ENCODE results near the gene FAM53A.

FAM53A gene

DNA sequence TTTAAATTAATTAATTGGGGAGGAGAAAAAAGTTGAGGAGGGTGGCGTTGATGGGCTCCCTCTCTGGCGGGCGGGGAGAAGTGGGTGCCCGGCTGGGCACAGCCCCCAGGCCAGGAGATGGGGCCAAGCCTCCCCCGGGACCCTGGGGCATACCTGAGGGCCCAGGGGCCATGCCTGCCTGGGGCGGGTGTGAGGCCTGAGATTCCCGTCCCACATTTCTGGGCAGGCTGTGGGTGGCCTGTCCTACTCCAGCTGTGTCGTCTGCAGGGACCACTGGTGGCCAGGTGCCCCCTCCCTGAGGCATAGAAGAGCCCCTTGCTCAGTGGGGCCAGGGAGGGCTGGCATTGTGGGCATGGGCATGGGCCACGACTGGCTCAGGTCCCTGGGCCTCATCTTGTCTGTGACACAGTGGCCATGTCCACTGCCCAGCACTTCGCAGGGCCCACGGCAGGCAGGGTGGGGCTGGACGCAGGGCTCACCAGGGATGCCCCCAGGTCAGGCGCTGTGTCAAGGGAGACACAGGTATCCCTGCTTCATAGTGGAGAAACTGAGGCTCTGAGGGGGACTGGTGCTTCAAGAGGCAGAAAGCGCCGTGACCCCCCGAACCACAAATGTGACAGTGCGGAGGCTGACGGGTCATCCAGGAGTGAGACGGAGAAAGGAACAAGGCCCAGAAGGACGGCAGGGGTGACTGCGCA, 60.1 kb downstream of the FAM53A start:
- DNase-seq (ENCODE audit: low read depth in 3 of 3): no peak

DNA sequence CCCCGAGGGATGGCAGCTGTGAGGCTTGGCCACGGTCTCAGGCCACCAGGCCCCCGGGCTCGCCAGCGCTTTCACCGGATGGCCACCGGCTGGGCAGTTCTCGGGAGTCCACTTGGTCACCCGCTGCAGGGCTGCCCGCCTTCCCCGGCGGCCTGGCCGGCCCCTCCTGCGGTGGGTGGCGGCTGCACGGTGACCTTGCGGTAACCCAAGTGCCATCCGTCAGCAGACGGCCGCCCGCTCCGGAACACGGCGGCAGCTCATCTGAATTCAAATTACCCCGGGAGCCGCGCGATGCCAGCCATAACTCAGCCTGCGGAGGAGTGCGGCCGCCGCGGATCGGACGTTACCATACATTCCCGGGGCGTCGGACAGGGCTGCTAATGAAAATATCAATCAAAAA, 60.7 kb downstream of the FAM53A start:
- no peak for DNase-seq (ENCODE audit: low read depth in 3 of 3)

DNA sequence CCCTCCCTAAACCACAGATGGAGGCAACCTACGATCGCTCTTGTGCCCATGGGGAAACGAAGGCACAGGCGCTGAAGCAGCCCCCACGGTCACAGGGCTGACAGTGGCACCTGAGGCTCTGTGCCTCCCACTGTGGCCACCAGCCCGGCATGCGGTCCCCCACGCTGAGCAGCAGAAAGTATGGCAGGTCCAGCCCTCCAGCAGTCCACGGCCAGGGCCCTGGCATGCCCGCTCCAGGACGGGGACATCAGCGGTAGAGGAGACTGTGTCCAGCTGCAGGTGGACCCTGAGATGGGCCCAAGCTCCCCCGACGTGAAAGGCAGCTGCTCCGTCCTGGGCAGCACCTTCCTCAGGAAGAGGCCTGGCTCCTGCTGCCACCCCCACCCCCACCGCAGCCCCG, 61.2 kb downstream of the FAM53A start:
- no peak for DNase-seq (ENCODE audit: low read depth in 3 of 3)

DNA sequence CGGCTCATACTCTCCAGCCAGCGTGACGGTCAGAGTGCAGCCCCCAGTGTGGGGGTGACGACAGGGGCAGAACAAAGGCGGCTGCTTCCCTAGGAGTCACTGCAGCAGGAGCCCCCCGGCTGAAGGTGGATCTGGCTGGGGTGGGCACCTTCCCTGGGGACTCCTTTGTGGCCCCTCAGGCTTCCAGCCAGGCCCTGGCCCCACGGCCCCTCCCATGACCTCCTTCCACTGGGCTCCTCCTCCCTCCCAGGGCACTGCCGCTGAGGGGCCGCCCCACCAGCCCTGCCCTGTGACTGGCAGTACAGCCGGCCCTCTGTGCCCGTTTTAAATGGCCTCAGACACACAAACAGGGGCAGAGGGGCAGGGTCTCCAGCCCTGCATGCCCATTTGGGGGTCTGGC, 61.9 kb downstream of the FAM53A start:
- no peak for DNase-seq (ENCODE audit: low read depth in 3 of 3)

DNA sequence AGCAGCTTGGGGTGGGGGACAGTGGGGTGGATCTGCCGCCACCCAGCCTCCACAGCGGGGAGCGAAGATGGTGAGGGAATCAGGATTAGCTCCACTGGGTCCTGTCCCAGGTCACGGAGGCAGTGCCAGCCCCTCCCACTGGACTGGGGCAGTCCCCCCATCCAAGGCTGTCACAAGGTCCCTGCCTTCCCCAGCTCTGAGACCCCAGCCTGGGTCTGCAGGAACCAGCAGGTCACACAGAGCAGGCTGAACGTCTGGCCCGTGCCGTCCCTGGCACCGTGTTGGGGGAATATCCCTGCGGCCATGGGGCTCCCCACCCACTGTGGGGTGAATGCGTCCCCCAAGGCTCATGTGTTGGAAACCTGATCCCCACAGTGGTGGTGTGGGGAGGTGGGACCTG, 62.6 kb downstream of the FAM53A start:
- no peak for DNase-seq (ENCODE audit: low read depth in 3 of 3)

DNA sequence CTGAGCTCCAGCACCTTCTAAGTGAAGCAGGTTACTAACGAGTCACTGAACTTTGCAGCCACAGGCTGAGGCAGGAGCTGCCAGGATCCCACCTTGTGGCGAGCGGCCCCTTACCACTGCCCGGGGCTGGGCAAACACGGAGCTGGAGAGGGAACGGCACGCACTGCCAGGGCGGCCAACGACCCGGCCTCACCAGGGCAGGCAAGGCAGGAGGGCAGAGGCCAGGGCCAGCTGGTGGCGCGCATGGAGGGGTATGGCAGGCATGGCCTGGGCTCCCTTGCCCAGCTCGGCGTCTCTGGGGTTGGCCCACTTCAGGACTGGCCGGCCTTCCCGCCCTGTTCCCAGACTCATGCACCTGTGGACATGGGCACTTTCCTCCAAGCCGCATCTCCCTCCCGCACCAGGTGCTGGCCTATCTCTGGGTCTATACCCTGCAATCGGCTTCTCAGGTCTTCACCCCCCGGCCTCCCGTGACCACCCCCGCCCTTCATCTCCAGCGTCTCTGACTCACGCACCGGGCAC, 64.9 kb downstream of the FAM53A start:
- DNase-seq (ENCODE audit: low read depth in 3 of 3): no peak

DNA sequence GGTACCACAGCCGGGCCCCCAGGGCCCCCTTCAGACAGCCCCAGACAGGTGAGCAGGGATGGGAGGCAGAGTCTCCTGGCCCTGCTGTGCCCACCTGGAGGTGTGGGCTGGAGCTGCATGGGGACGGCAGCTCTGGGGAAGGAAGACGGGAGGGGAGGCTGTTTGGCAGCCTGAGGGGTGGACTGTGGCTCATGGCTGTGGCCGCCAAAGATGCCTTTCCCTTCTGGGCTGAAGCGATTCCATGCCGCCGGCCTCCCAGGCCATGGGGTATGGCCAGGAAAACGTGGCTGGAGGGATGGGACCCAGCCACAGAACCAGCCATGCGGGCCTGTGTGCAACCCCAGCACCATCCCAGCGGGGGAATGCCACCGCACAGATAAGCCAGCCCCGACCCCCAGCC, 65.7 kb downstream of the FAM53A start:
- no peak for DNase-seq (ENCODE audit: low read depth in 3 of 3)

DNA sequence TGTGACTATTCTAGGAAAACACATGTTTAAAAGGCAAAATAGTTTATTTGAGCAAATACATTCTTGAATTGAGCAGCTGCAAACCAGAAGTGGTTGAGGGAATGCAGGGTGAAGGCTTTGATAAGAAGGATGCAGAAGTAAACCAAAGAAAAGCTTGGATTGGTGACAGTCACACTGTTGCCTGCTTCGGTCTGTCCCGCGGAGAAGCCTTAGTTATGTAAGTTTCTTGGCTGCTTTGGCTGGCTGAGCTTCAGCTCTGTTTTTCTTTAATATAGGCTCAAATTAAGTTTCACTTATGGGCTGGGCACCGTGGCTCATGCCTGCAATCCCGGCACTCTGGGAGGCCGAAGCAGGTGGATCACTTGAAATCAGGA, 67.6 kb downstream of the FAM53A start:
- DNase-seq (ENCODE audit: low read depth in 3 of 3): no peak

DNA sequence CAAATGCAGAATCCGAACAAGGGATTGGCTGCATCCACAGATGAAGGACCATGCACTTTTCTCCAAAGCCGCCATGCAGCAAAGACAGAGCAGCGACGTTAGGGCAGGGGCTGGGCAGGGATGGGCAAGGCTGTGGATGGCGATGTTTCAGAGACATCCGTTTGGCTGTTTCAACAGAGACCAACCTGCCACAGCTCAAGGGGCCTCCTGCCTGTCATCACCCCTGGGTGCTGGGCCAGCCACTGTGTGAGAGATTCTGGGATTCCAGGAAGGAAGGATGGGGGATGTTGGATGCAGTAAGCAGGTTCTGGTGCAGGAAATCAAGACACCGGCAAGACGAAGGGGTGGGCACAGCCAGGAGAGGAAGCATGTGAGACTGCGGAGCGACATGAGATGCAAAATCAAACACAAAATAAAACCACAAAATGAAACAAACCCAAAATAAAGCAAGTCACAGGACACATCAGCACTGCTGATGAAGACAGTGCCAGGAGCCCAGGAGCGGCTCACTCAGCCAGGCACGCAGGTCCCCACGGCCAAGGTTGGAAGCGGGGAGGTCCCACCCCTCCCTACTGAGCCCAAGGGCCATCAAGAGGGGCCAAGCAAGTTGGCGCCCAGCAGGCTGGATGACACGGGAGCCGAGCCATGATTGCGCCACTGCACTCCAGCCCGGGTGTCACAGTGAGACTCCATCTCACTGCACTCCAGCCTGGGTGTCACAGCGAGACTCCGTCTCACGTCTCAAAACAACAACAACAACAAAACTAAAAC, 68.1 kb downstream of the FAM53A start:
- DNase-seq (ENCODE audit: low read depth in 3 of 3): no peak

DNA sequence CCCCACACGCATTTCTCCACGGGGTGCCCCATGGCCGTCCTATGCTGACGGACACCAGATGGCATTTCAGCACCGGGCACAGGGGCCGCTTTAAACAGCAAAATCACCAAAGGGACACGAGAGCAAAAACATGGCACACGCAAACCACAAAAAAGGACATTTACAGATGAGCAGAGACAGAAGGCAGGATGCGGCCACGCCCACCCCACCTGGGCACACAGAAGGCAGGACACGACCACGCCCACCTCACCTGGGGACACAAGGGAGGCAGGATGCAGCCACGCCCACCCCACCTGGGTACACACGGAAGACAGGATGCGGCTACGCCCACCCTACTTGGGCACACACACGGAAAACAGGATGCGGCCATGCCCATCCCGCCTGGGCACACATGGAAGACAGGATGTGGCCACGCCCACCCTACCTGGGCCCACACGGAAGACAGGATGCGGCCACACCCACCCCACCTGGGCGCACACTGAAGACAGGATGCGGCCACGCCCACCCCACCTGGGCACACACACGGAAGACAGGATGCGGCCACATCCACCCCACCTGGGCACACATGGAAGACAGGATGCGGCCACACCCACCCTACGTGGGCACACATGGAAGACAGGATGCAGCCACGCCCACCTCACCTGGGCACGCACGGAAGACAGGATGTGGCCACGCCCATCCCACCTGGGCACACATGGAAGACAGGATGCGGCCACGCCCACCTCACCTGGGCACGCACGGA, 69.1 kb downstream of the FAM53A start:
- no peak for DNase-seq (ENCODE audit: low read depth in 3 of 3)

DNA sequence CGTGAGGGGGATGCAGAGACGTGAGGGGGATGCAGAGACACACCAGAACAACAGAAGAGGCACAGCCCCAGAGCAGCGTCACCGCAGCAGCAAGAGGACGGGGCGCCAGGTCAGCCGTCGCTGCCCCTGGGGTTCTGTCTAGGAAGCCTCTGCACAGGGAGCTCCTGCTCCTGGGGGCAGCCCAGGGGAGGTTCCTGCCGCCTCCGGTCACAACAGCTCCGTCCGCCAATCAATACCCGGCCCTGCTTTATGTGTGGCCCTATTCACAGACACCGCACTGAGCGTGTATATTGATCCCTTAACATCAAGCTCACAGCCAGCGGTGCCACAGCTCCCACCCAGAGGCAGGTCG, 69.6 kb downstream of the FAM53A start:
- DNase-seq (ENCODE audit: low read depth in 3 of 3): no peak

DNA sequence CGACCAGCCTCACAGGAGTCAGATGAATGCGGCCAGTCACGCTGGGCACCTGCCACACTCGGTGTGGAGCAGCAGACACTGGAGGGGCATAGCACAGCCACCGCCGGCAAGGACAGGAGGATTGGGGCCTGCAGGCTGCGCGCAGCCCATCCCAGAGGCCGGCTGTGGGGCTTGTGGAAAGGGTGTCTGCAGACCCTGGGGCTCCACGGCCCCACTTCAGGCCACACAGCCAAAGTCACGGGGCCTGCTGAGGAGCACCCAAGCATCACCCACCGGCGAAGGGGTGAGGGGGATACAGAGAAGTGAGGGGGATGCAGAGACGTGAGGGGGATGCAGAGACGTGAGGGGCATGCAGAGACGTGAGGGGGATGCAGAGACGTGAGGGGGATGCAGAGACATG, 70.1 kb downstream of the FAM53A start:
- no peak for DNase-seq (ENCODE audit: low read depth in 3 of 3)

DNA sequence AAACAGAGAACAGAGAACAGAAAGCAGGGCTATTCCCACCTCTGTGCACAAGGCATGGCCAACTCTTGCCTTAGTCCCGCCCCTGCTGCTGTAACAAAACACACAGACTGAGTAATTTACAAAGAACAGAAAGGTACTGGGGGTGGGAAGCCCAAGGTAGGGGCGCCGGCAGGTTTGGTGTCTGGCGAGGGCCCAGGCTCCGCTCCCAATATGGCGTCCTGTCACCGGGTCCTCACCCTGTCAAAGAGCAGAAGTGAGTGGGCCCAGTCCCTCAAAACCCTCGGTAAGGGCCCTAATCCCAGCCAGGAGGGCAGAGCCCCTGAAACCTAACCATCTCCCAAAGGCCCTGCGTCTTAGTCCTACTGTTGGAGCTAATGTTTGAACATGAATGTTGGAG, 71.0 kb downstream of the FAM53A start:
- DNase-seq (ENCODE audit: low read depth in 3 of 3): no peak

DNA sequence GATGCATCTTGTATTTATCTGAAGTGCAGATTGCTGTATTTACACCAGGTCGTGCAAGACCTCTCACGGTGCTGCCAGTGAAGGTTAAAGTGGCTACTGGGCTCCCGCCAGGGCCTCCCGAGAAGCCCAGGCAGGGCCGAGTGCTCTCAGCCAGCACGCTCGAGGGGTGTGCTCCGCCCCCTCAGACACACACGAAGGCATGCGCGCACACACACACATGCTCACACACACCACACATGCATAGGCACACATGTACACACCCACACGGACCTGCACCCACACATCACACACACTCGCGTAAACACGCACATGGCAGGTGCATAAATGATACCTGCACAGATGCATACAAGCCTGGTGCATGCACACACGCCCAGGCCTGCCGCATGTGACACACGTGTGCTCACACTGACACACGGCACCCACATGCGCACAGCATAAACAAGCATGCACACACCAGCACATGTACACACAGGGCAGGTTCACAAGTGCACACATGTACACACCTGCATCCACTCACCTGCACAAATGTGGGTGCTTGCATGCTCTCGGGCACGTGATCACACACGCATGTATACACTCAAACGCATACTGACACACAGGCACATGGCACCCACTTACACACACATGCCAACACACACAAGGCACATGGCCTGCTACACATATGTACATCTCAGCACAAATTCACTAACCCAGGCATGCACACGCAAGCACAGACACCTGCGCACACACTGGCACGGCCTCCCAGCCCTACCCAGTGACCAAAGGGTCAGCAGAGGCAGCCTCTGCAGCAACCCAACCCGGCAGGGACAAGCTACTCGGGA, 71.6 kb downstream of the FAM53A start:
- no peak for DNase-seq (ENCODE audit: low read depth in 3 of 3)

DNA sequence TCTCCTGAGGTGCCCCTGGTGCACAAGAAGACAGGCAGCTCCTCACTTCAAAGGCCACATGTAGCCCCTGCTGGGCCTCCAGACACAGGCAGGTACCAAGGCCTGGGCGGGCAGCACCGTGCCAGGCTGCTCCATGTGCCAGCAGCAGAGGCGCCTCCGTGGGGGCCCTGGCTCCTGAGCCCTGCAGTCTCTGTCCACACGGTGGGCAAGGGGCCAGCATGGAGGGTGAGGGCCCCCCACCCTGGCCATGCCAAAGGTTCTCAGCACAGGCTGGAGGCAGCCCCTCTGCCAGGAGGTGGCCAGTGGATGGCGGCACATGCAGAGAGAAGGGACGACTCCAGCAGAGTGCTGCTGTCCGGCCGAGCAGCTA, 72.6 kb downstream of the FAM53A start:
- DNase-seq (ENCODE audit: low read depth in 3 of 3): no peak

DNA sequence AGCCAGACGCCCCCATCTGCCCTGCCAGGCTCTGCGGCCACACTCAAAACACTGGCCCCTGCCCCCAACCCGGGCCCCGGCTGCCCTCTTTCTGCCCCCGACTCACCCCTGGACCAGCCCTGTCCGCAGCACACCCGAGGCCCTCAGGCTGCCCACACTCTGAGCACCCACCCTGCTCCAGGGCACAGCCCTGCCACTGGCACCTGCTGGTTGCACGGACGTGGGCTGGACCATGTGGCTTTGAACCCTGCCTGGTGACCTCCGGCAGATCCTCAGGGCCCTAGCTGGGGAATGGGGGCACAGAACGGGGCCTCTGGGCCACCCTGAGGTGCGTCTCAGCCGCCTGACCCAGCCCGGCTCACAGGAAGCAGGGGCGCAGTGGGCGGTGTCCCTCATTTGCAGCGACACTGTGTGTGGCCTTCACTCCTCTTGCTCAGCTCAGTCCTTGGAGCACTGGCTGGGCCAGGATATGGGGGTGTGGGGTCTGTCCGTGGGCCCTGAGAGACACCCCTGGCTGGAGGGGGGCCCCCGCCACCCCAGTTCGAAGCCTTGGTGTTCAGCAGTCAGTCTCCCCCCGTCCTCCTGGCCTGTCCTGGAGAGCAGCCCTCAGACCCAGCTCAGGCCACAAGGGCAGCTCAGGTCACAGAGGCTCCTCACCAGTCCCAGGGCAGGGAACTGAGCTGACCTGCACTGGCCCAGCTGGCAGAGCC, 73.2 kb downstream of the FAM53A start:
- no peak for DNase-seq (ENCODE audit: low read depth in 3 of 3)

DNA sequence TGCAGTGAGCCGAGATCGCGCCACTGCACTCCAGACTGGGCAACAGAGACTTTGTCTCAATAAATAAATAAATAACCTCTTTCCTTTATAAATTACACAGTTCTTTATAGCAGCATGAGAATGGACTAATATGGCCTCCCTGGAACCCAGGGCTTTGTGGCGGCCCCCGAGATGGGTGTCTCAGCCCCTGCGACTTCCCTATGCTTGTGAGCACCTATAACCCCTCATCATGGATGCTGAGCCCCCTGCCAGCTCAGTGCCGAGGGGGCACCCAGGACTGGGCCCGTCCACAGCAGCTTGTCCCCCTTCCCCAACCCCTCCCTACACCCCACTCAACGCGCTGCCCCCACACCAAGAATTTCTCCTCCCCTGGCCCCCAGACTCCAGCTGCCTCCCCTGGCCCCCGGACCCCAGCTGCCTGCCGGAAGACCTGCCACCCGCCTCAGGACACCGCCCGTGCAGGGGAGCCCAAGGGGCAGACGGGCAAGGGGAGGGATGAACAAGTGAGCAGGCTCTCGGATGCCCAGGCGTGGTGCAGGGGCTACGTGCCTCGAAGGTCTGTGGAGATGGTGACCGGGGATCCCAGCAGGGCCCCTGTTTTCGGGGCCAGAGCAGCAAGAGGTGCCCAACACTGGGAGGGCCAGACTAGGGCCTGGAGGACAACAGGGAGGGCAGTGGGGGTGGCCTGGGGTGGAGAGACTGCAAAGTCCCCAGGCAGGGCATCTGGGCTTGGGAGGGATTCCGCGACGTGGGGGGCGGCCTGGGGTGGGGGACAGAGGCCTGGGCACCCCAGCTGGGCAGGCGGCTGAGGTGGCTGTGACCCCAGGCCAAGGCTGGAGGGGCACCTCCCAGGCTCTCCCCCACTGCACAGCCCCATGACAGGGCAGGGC, 74.0 kb downstream of the FAM53A start:
- no peak for DNase-seq (ENCODE audit: low read depth in 3 of 3)

DNA sequence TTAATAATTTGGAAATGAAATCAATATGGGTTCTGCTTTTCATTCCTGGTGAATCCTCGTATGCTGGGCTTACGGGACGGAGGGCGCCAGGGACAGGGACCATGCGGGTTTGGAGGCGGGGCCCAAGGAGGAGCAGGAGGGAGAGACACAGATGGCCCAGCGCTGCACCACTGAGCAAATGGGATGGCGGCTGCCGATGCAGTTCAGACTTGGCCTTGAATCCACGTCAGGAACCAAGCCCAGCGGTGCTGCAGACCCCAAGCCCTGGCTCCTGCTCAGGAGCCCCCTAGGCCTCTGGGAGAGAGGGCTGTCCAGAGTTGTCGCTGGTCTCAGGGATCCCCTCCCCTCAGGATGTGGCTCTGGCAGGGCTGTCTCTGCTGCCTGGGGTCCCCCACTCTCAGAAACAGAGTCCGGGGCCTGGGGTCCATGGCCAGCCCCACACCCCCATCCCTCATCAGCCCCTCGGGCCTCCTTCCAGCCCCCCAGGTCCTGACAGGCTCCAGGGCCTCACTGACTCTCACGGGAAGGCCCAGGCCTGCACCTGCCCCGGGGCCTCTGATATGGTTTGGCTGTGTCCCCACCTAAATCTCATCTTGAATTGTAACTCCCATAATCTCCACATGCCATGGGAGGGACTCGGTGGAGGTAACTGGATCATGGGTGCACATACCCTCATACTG, 75.2 kb downstream of the FAM53A start:
- DNase-seq (ENCODE audit: low read depth in 3 of 3): no peak

DNA sequence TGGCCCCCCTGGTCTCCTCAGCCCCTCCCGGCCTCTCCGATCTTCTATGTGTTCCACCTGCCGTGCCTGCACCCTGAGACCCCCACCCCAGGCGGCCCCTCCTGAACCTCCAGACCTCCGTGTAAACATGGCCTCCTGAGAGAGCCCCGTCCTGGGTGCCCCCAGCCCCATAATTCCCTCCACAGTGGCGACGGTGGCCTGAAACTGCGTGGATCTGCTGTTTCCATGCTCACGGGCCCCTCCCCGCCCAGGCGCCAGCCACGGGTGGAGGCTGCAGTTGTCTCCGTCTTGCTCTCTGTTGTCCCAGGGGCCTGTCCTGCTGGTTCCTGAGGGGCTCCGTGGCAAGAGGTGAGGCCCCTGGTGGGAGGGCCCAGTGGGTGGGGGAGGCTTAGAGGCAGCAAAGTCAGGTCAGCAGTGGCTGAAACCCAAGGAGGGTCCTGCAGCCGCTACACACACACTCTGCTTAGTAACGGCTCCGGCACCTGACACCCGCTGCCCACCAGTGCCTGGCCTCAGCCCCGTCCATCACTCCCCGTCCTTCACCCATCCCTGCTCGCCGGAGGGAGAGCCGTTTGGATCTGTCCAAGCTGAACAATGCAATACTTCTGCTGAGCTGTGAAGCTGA, 75.8 kb downstream of the FAM53A start:
- no peak for DNase-seq (ENCODE audit: low read depth in 3 of 3)

Measured in stimulated activated CD4-positive, alpha-beta T cell treated with anti-CD3 and anti-CD28 coated beads, TNF-alpha, amount 100 ng/mL, for 24 hours (primary cell).